Measurements from ENCODE around the gene TTBK2.
"Not testable (repeated sequence)": the region's sequence is repeated elsewhere in the genome, so short reads cannot be mapped to it uniquely, and the experiment has no call there.

Gene TTBK2

DNA sequence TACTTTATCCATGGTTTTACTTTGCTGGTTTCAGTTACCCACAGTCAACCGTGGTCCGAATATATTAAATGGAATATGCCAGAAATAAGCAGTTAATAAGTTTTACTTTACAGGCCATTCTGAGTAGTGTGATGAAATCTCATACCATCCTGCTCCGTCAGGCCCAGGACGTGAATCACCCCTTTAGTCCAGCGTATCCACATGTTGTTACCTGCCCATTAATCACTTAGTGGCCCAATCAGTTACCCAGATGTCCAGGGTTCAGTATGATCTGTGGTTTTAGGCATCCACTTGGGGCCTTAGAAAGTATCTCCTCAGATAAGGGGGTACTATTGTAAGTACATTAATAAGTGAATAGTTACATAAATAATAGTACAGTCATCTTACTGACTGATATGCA lies 88.0 kb downstream of the TTBK2 start:
- DNase-seq: no peak

- DNase-seq: no peak
These were observed 94.2 kb downstream of the TTBK2 start for GRCh38 chr15:42826251-42826890.

DNA sequence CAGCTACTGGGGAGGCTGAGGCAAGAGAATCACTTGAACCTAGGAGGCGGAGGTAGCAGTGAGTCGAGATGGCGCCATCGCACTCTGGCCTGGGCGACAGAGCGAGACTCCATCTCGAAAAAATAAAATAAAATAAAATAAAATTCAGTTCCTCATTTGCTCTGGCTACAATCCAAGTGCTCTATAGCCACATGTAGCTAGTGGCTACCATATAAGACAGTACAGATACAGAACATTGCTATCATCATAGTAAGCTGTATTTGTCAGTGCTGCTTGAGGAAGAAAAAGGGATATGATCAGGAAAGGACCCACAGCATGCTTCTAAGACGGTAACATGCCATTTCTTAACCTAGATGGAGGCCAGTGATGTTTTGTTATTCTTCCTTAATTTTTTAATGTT lies 95.0 kb downstream of the TTBK2 start:
- DNase-seq: no peak

DNA sequence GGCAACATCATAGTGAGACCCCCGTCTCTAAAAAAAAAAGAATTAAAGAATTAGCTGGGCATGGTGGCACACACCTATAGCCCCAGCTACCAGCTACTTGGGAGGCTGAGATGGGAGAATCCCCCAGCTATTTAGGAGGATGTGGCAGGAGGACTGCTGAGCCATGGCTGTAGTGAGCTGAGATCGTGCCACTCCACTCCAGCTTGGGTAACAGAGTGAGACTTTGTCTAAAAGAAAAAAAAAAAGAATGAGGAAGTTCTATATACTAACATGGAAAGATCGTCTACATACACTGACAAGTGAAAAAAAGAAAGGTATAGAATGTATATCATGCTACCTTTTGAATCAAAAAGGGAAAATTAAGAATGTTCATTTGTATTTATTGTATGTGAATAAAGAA lies 99.8 kb downstream of the TTBK2 start:
- DNase-seq: no peak

DNA sequence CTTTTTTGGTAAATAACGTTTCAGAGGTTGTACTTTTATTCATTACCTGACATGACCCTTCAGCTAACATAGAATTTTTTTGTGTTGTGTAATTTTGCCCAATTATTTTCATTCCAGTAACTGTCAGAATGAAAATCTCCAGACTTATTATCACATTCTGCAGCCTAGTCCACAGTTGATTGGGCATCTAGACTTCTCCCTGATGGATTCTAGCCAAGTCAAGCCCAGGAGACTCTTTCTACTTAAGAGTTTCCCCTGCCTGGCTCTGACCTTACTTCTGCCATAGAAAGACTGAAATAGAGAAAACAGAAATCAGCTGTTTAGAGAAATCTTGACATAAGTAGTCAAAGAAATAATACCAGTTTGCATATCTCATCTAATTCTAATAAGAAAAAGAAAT lies 100.8 kb downstream of the TTBK2 start:
- DNase-seq: no peak

DNA sequence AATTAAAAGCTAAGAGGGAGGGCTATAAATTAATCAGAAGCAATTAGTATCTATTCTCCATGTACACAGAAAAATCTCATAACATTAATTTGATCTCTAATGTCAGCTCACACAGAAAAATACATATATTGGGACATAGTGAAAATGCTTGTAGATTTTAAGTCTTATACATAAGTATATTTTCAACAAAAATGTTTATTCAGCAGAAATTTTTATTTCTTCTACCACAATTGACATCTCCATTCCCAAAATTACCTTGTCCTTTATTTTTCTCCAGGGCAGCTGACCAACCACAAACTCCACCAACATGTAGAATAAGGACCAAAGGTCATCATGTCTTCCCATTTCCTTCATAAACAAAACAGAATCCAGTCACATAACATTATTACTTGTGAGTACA lies 109.1 kb downstream of the TTBK2 start:
- DNase-seq: no peak

GRCh38 chr15:42808913-42809312 lies 111.7 kb downstream of the TTBK2 start:
- no peak for DNase-seq

GRCh38 chr15:42805266-42805665 lies 115.3 kb downstream of the TTBK2 start:
- no peak for DNase-seq

DNA sequence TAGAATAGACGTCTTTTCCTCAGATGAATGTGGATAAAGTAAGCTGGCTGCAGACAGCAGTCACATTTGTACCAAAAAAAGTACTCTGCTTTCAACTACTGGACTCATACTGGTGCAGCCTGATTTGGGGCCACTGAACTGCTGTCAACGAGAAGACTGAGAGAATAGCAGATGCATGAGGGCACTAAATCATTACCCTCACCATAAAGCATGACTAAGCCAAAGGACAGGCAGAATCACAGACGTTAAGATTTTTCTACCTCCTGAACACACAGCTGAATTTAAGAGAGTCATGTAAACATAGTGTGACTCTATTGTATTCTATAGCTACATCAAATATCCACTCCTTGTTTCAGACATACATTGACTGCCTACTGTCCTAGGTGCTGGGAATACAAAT lies 115.8 kb downstream of the TTBK2 start:
- no peak for DNase-seq

- DNase-seq: no peak
These were observed 117.1 kb downstream of the TTBK2 start for GRCh38 chr15:42803436-42803835.

- DNase-seq: no peak
These were observed 118.4 kb downstream of the TTBK2 start for GRCh38 chr15:42802168-42802567.

DNA sequence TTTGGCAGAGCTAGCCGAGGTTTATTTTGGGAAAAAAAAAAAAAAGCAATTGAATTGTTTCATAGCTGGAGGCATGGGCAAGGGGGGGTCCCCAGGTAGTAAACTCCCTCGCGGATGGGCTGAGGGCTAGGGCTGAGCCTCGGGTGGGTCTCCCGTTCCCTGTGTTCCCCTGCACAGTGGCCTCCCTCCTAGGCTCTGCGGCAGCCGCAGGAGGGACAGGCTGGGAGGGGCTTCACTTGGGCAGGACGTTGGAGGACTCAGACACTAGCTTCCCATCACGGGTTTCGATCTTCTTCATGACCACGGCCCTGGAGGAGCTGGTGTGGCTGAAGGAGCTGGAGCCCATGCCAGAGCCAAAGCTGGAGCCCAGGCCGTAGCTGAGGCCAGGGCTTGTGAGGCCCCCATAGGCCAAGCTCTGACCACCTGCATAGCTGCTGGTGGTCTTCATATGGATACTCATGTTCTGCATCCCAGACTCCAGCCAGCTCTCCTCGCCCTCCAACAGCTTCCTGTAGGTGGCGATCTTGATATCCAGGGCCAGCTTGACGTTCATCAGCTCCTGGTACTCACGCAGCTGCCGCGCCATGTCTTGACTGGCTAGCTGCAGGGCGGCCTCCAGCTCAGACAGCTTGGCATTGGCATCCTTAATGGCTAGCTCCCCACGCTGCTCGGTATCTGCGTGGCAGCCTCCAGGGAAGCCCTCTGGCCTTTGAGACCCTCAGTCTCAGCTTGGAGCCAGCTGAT lies 119.7 kb downstream of the TTBK2 start:
- DNase-seq: no peak

- DNase-seq: no peak
These were observed 121.8 kb downstream of the TTBK2 start for GRCh38 chr15:42798802-42799201.

DNA sequence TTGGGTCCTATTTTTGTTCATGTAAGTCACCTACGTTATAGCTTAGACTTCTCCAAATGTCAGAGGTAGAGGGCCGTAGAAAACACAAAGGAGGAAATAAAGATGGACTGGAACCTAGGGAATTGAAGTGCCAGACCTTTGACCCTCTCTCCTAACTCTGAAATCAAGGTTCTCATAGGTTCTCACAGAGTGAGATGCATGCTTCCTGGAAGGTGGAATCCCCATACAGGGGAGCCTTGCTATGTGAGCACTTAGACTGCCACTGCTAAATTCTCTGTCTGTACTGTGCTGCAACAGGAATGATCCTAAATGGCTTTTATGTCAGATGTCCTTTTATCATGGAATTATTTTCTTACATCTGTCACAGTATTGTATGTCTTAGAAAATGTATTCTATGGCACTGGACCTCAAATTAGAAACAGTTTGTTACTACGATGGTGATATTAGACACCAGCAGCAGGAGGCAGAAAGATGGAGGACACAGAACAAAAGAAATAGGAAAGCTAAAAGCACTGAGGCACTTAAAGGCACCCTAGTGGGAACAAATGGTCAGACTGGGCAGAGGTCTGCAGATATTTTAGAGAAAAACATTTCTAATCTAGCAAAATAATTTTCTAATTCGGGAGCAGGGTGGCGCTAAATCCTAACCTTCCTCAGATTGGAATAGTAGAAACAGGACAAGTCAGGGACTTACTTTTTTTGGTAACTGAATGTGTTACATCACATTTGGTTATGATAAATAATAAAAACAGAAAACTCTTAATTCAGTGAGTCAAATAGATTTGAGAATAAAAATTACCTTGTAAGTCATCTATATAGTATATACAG lies 123.4 kb downstream of the TTBK2 start:
- no peak for DNase-seq

DNA sequence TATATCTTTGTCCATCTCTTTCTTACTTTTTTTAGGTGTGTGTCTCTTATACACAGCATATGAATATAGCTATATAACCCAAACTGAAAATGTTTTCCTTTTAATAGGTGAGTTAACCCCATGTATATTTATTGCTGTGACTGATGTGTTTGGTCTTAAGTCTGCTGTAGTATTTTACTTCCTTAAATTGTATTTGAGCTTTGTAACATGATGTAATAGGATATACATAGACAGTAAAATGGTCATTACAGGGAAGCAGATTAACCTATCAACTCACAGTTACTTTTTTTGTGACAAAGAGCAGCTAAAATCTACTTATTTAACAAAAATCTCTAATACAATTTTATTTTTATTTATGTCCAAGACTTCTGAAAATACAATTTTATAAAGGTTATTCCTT lies 131.9 kb downstream of the TTBK2 start:
- no peak for DNase-seq

- no peak for DNase-seq
These were observed 133.6 kb downstream of the TTBK2 start for GRCh38 chr15:42786978-42787377.

GRCh38 chr15:42785569-42785968 lies 135.0 kb downstream of the TTBK2 start:
- no peak for DNase-seq

DNA sequence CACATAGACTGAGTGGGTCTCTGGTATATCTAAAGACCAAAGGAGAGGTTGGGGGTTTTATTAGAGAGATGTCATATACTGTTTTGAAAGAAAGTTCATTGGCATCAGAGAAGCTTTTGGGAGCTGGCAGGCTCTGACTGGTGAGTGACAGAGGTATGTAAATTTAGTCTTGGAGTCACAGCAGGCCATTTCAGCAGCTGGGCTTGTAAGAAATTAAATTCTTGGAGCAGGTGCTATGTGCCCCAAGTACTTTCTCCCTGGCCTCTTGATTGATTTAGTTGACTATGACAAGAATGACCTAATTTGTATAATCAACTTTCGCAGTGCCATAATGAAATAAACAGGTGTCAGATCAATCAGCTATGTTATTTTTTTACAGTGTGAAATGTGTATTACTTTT lies 135.9 kb downstream of the TTBK2 start:
- DNase-seq: no peak

DNA sequence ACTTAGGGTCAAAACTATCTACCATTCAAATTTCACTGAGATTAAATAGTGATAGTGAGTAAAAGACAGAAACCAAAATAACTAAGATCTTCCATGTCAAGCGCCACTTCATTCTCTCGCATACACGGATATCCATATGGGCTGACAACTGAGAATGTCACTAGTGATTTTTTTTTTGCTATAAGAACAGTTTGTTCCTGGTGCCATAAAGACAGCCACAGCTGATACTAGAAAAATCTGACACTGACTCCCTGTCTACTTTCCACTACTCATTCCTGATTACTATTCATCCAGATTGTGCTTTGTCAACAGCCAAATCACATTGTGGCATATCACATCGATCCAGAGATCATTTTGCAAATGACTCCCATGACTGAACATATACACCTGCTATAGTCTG lies 137.9 kb downstream of the TTBK2 start:
- no peak for DNase-seq

DNA sequence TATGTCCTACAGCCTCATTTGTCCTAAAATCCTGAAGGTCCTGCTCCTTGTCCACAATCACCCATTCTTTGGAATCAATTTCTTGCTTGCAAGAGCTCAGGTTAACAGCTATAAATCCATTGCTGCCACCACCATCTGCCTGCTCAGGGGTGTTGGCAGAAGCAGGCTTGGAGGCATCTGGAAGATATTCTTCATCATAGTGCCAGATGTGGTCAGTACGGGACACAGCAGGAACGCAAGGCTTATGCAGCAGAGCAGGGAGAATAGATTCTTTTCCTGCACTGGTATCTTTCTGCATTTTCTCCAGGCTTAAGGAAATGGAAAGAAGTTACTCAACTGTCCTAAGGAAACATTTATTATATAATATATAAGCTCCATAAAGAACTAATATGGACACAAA lies 145.2 kb downstream of the TTBK2 start:
- DNase-seq: no peak

GRCh38 chr15:42772901-42773300 lies 147.7 kb downstream of the TTBK2 start:
- no peak for DNase-seq

DNA sequence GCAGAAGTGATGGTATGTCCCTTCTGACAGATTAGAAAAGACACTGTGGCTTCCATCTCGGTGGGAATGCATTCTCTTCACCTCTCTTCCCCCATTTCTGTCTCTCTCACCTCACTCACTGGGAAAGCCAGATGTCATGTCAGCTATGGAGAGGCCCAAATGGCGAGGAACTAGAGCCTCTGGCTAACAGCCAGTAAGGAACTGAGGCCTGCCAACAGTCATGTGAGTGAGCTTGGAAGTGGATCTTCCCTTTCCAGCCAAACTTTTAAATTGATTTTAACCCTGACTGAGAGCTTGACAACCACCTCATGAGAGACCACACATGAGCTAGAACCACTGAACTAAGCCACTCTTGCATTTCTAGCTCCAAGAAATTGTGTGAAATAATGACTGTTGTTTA lies 148.4 kb downstream of the TTBK2 start:
- peak in 5 of 51 donors; percentile 3 to 36 (median 13) for DNase-seq

DNA sequence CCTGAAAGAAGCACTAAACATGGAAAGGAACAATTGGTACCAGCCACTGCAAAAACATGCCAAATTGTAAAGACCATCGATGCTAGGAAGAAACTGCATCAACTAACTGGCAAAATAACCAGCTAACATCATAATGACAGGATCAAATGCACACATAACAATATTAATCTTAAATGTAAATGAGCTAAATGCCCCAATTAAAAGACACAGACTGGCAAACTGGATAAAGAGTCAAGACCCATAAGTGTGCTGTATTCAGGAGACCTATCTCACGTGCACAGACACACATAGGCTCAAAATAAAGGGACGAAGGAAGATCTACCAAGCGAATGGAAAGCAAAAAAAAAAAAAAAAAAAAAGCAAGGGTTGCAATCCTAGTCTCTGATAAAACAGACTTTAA lies 154.5 kb downstream of the TTBK2 start:
- DNase-seq: not testable (repeated sequence)
